ENCODE data around the gene EPM2A.

DNA sequence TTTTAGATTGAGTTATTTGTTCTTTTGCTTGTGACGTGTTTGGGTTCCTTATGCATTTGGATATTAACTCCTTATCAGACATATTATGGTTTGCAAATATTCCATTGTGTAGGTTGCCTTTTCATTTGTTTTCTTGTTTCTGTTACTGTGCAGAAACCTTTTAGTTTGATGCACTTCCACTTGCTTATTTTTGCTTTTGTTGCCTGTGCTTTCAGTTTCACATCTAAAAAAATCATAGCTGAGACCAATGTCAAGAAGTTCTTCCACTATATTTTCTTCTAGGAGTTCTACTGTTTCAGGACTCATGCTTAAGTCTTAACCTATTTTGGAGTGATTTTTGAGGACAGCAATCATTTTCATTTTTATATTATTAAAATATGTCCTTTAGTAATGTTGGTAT lies 113.5 kb downstream of the EPM2A start:
- TF ChIP-seq POLR2A (IDR thresholded peaks at IDR 0.05; ENCODE audit: low read depth, low read length) (no peak), POLR2AphosphoS5 (IDR thresholded peaks at IDR 0.05; ENCODE audit: low read depth, low read length) (no peak), TAF1 (IDR thresholded peaks at IDR 0.05; ENCODE audit: low read depth, low read length) (no peak), SPI1 (IDR thresholded peaks at IDR 0.05; ENCODE audit: low read depth, low read length) (no peak), POU2F2 (IDR thresholded peaks at IDR 0.05; ENCODE audit: low read depth, low read length) (no peak)

Data from GM12891 (cell line).